HG02840 (cell line): ENCODE results near the gene MVB12B.

ENCODE experiments used
- ATAC-seq: cut with Tn5 transposase; IDR thresholded peaks from one replicate; pipeline ENCODE4 v1.9.1; 2021; ENCODE audit warnings: mild to moderate bottlenecking, moderate library complexity, moderate number of reproducible peaks; ENCODE audit not compliant: unreplicated experiment, low FRiP score

The MVB12B gene

GRCh38 chr9:126440940-126441339 lies 114.3 kb downstream of the MVB12B start:
- ATAC-seq: no peak

DNA sequence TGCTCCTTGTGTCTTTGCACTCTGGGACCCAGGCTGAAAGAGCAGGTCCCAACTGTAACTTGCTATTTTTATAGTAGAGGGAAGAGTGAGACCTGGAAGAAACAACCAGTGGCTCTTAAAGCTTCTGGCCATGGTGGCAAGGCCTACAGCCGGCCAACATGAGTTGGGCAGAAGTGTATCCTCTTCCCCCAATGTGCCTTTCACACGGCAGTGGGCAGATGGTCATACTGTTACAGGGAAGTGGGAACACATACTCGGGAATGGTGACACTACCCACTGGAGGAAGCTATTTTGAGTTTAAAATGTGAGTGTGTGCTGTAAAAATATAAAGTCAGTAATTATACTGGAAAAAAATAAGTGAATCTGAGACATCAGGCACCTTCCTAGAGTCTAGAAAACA lies 116.0 kb downstream of the MVB12B start:
- ATAC-seq: no peak

DNA sequence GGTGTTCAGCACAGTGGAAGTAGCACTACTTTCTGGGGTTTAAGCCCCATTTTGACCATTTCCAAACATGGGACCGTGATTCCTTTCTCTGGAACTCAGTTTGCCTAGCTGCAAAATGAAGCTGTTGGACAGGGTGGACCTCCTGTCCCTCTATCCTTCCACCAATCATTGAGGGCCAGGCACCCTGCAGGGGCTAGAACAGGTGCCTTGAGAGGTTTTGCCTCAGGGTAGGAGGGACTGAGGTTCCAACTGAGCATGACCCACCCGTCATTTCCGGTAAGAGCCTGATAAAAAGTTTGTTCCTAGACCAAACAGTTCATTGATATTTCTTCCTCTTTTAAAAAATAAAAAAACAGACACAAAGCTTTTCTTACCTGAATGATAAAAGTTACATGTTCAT lies 116.5 kb downstream of the MVB12B start:
- no peak for ATAC-seq

DNA sequence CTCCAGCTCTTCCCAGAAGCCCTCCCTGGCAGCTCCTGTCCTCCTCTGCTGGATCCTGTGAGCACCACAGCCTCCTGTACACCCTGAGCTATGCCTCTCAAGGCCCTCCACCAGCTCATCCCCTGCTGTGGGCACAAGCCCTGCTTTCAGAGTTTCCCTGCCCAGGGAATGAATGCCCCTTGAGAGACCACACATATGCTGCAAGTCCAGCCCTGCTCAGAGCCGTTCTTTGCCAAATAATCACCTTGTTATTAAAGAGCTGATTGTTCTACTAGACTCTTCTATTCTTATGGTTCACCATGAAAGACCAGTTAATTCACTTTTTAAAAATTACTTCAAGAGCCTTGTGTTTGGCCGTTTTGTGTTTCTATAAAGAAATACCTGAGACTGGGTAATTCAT lies 121.5 kb downstream of the MVB12B start:
- ATAC-seq: no peak

GRCh38 chr9:126448865-126449577 lies 122.4 kb downstream of the MVB12B start:
- no peak for ATAC-seq

- ATAC-seq: no peak
Observed at GRCh38 chr9:126449725-126450667, 123.4 kb downstream of the MVB12B start.

DNA sequence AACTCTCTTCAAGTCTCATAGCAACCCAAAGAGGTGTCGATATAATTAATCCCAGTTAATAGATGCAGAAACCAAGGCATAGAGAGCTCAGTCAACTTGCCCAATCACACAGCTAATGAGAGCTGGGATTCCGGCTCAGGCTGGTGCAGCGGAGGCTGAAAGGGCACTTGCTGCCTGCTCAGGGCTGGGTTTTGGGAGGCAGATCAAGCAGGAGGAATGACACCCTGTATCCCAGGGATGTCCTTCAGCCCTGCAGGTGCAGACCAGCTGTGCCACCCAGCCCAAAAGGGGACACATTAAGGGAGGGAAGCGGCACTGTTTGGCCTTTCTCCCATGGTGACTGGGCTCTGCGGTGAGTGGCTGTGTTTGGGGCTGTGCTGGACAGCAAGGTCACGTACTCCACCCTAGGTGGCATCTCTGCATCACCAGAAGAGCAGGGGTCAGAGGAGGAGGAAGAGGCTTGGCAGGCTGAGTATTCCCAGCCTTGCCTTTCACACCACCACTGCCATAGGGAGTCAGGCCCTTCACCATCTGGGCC lies 124.1 kb downstream of the MVB12B start:
- no peak for ATAC-seq

DNA sequence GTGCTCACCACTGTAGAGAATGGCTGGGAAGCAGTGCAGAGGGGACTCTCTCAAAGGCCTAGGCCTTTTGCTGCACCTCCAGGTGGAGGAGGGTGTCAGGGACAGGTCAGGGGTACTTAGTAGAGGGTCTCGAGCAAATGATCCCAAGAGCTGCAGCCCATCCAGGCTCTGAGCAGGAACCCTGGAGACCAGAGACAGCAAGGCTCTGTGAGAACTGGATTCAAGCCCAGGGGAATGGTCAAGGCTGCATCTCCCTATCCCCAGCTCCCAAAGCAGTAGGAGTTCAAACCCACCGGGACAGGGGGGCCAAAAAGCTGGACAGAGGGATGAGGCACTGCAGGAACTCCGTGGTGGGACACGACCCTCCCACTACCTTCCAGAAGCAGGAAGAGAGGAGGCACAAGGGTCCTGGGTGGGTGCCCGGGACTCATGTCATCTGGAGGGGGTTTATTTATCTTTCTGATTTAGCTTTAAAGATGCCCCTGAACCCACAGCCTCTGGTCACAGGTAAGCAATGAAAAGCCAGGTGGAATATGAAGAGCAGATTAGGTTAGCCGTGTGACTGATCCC lies 124.8 kb downstream of the MVB12B start:
- no peak for ATAC-seq

DNA sequence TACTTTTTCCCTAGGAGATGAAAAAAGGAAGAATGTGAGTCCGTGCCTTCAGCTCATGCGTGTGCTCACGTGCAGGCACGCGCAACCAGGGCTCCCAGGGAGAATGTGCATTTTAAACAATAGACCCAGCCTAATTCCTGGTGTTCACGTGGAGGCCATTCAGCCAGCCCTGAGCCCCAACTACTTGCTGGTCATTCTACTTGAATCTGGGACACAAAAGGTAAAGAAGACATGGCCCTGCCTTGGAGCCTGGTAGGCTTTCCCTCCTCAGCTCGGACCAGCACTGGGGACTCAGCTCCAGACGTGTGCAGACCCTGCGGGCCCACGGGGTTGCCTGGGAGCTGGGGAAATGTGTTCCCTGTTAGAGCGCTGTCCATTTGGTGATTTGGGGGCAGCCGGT lies 125.5 kb downstream of the MVB12B start:
- no peak for ATAC-seq

DNA sequence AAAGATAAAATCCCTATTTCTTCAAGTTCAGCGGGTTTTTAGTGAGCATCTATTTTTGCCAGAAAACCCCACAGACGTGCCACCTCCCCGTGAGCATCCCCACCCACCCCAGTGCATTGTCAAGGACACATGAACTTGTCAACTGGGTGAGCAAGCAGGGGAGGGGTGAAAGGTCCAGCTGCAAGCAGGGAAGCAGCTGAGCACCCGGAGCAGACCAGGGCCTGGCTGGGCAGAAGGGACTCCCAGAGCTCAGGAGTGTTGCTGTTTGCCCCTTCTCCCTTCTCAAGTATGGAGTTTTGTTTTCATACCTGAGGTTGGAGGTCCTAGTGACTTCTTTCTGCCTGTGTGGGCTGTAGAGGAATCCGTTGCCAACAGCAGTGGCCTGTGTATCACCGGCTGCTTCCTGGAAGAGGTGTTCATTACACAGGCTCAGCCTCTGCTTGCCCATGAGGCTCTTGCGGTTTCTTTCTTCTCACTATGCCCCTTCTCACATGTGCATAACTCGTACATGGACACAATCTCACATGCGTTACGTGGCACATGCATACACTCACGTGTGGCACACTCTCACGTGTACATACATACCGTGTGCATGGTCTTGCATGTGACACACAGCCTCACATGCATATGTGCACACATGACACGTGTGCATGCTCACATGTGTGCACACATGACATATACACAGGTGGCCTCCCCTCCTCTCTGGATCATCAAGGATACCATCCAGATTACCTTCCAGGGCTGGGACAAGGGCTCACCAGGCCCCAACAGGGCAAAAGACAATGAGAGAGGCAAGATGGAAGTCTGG lies 126.7 kb downstream of the MVB12B start:
- ATAC-seq: no peak

DNA sequence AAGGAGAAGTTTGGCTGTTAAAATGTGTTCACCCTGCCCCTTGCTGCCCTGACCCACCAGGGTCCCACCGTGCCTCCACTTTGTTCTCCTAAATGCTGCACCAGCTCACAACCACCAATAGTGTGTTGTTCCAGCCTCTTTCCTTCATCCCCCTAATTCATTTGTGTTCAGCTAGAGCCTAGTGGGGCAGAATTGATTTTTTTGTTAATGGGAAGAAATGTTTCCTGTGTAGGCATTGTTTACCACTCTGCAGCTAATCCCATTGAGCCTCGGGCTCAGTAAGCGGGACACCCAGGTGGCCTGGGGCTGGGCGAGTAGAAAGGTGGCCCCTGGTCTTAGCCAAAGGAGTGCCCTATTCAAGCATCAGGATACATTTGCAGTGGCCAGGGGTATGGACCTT lies 127.6 kb downstream of the MVB12B start:
- ATAC-seq: no peak

- no peak for ATAC-seq
Observed at GRCh38 chr9:126454795-126455194, 128.2 kb downstream of the MVB12B start.

- ATAC-seq: no peak
Observed at GRCh38 chr9:126456441-126457174, 130.0 kb downstream of the MVB12B start.

DNA sequence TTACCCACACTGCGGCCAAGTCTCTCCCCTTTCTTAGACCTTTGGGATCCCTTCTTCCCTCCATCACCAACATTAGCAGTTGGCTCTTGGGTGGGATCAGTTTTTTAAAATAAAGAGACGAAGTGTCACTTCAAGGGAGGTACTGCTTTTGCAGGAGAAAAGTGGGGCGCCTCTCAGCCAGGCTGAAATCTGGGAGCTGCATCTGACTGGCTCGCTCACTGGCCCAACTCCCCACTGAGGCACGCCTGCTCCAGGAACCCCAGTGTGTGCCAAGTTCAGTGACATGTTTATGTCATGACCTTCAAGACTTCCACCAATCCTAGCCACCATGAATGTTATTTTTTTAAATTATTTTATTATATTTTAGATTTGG lies 130.5 kb downstream of the MVB12B start:
- ATAC-seq: no peak

GRCh38 chr9:126457890-126458289 lies 131.3 kb downstream of the MVB12B start:
- ATAC-seq: no peak

DNA sequence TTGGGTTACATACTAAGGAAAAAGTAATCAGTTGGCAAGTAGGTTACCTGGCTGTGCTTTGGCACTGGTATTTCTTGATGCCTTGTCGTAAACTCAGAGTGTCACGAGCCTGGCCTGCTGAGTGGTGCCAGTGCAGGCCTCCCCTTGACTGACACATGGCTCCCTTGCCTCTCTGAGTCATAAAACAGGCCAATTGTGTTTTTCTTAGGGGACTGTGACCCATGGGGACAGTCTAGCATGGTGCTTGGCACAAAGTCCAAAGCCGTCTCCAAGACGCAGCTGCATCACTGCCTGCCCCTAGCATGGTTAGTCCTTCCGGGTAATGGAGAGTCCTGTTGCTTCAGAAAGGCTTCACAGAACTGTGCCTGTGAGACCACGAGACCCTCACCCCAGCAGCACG lies 132.5 kb downstream of the MVB12B start:
- no peak for ATAC-seq

- ATAC-seq: no peak
Observed at GRCh38 chr9:126459546-126459945, 132.9 kb downstream of the MVB12B start.

DNA sequence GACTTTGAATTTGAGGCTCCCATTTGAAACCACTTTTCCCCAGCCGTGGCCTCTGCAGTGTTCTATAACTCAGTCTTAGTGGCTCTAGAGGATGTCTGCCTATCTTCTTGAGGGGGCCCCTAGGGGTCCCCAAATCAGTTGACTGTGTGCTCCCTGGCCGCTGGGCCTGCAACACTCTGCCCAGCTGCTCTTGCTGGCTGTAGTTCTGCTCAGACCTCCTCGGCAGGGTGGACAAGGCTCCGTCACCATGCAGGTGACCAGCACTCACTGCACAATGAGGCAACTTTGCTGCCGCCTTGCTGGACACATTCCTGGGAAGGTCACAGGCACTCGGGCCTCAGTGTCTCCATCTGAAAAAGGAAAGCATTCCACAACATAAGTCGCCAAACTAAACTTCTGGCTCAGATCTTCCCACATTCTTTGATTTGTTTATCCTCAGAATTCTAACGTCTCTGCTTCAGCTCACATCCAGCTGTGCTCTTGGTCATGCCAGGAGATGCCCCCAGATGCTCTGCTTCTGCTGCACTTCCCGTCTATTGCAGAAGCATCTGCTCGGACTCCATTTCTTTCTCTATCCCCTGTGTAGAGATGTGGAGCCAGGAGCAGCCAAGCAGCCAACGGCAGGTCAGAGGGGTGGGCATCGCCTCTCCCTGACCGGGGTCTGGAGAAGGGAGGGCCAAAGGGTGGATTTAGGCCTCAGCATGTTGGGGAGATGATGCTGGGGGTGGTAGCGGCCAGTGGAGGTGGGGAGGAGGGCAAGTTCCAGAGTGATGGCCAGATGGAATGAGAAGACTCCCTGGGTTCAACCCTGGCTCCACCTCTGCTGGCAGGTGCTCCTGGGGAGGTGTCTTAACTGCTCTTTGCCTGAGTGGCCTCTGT lies 133.6 kb downstream of the MVB12B start:
- no peak for ATAC-seq

GRCh38 chr9:126461029-126461428 lies 134.4 kb downstream of the MVB12B start:
- no peak for ATAC-seq
